Middle frontal gyrus (tissue), 1 donor: ENCODE measurements around the gene AGAP1.

Source experiments
- DNase-seq: peaks from one replicate; pipeline ENCODE4 v3.0.0-alpha.2; 2015; ENCODE audit warnings: low spot score; ENCODE audit errors: extremely low spot score

Gene AGAP1

GRCh38 chr2:236176951-236177350 lies 683.1 kb downstream of the AGAP1 start:
- DNase-seq, result no peak

GRCh38 chr2:236177604-236177966 lies 683.7 kb downstream of the AGAP1 start:
- no peak for DNase-seq

GRCh38 chr2:236177967-236178889 lies 684.4 kb downstream of the AGAP1 start:
- DNase-seq, result no peak

GRCh38 chr2:236178890-236179235 lies 685.0 kb downstream of the AGAP1 start:
- no peak for DNase-seq

GRCh38 chr2:236179236-236180075 lies 685.6 kb downstream of the AGAP1 start:
- DNase-seq, result no peak

DNA sequence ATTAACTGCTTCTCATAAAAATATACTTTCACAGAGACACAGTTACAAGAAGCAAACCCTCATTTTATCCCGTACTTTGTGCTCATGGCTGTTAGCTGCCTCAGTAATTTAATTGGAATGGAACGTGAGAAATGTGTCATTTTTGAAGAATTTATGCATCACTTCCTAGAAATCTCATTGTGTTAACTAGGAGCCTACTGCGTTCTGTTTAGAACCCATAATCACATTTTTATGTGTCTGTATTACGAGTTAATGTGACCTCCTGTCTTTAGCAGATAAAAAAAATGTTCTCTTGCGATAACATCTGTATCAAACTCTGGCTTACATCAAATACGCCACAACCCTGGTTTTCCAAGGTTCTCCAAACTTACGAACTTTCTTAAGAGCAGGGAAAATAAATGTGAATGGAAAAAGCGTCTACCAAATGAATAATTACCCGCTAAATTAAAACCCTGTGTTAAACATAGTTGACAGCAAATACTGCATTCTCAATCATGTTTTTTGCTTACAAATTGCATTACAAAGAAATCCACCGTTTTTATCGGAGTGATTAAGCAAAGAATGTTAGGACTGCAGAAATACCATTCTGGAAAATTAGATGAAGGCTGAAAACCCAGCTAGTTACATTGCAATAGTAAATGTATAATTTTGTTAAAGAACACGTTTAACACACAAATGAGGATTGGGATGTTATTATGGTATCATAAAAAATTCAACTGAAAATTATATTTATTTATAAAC lies 686.4 kb downstream of the AGAP1 start:
- DNase-seq, result no peak

GRCh38 chr2:236180831-236181453 lies 687.1 kb downstream of the AGAP1 start:
- no peak for DNase-seq
